ENCODE data around the gene GRIA1.

The GRIA1 gene

GRCh38 chr5:153613144-153613543, 122.7 kb downstream of the GRIA1 start:
- no peak for DNase-seq (ENCODE audit: low spot score)

GRCh38 chr5:153613672-153614071, 123.2 kb downstream of the GRIA1 start:
- DNase-seq (ENCODE audit: low spot score), result no peak

GRCh38 chr5:153617190-153617589, 126.7 kb downstream of the GRIA1 start:
- peak; percentile 22 for DNase-seq (ENCODE audit: low spot score)

DNA sequence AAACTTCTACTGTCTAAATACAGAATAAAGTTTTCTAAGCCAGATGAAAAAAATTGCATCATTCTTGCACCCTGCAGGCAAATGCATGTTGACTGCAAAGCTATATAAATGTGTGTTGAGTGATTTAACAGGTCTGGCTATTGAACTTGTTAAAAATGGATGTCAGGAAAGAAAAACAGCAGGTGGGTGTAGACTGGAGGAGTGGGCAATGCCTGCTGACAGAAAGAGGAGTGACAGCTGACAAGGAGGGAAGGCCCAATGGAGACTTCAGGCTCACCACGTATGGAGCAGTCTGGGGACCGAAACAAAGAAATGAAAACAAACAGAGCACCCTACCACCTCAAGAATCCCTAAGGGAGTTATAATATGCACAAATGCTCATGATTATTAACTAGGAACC, 127.8 kb downstream of the GRIA1 start:
- no peak for DNase-seq (ENCODE audit: low spot score)

DNA sequence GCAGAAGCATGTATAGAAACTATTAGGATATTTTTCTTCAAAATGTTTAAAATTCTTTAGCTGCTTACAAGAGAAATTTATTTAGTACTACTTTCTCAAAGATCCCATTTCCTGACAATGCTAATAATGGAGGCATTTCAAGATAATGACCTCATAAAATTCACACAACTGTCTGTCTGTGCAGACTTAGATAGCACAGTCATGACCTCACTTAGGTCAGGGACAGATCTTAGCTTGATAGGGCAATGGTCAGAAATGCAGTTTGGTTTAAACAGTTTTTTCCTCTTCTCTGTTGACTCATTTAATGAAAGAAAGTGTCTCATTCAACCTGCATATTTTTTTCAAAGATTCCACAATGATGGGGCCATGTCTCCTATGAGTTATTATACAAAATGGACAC, 128.4 kb downstream of the GRIA1 start:
- no peak for DNase-seq (ENCODE audit: low spot score)

DNA sequence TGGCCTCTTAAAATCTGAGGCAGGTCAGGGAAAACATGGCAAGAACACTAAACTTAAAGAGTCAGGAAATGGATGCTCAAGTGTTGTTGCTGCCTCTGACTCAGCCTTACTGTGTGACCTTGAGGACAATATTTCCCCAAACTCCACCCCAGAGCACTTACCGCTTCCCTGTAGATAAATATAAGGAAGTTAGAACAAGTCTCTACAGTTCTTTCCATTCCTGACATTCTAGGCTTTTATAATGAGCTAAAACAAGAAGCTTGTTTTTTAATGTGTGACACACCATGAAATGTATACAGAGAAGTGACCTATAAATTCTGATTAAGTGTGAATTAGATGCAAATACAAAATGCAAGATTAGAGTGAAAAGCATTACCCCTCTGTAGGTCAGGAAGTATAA, 129.3 kb downstream of the GRIA1 start:
- DNase-seq (ENCODE audit: low spot score), result no peak

DNA sequence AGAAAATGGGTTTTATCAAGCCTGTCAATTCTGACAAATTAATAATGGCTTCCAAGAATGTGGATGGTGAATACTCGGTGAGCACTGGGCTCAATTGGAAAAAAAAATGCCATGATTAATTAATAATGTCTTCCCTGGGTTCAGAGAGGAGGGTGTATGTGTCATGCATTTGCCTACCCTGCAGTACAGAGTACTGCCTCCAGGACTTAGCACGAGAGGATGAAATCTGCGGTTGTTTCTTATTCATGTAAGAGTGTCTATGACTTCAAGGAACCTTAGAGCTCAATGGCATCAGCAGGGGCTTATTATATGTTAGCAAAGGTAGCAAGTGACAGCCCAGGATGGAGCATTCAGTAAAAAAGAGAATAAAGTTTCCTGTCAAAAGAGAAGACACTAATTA, 132.7 kb downstream of the GRIA1 start:
- DNase-seq (ENCODE audit: low spot score), result no peak

GRCh38 chr5:153623751-153624450, 133.4 kb downstream of the GRIA1 start:
- DNase-seq (ENCODE audit: low spot score), result no peak

GRCh38 chr5:153624451-153624765, 133.9 kb downstream of the GRIA1 start:
- DNase-seq (ENCODE audit: low spot score), result no peak

GRCh38 chr5:153625826-153626354, 135.4 kb downstream of the GRIA1 start:
- no peak for DNase-seq (ENCODE audit: low spot score)

DNA sequence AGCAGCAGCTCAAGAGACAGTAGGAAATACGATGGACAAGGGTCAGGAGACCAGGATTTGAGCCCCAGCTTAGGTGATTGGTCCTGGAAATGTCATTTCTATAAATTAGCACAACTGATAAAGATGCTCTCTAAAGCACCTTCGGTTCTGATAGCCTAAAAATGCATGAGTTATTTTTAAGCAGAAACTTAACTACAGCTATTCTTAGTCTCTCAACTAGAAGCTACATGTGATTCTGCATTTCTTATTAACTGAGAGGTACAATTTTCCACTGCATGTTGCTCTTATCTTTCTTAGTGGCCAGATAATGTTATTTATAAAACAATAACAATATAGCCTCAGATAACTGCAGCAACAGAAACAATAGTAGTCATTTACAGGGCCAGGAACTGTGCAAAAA, 136.4 kb downstream of the GRIA1 start:
- no peak for DNase-seq (ENCODE audit: low spot score)

DNA sequence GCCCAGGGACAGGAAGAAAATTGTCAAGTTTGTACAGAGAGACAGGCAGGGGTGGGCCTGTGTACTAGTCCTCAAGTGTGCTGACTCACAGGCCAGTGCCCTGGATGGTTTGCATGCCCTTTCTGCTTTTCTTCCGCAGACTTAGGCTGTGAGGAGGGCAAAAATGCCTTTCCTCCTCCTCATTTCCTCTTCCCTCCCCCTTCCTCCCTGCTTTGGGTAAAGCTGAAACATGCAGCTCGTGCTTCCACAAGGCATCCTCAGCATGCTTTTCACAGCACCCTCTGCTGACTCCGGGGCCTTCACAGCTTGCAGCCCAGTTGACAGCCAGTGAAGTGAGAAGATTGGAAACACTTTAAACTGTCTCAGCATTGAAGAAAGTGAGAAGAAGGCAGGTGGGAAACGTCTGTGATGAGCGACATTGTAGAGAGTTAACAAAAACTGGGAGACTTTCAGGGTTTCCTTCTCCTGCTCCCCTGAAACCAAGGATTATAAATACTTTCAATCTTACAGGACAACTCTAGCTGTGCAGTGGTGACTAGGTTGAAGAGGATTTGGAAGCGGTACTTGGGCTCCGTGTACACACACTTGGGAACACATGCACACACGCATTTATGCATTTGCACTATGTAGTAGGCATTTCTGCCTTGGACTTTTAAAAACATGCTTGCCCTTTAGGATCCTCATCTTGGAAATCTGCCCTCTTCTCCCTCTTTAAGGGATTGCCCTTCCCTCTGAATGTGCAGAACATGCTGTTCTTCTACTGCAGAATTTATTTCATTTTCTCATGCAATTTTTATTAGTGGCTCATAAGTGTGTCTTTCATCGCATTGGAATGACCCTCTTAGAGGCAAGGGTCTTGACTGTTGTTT, 138.8 kb downstream of the GRIA1 start:
- DNase-seq (ENCODE audit: low spot score), result peak; percentile 58

DNA sequence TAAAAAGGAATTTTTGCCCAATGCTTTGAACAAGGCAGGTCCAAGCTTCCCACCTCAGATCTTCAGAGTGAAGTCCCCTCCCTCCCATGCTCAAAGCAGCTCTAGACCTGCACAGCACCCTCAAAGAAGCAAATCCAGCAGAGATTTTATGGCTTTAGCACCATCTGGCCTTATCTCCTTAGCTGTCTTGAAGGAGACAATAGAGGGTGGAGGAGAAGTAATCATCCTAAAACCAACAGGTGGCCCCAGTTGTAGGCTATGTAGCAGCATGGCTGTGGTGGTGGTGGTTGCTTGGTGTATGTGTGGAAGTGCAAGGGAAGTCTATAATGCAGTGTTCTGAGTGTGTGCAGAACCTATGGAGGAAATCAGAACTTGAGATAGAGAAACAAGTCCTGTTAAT, 140.1 kb downstream of the GRIA1 start:
- no peak for DNase-seq (ENCODE audit: low spot score)

- no peak for DNase-seq (ENCODE audit: low spot score)
These were observed 142.3 kb downstream of the GRIA1 start for GRCh38 chr5:153632748-153633290.

- no peak for DNase-seq (ENCODE audit: low spot score)
These were observed 146.4 kb downstream of the GRIA1 start for GRCh38 chr5:153636670-153637451.

- no peak for DNase-seq (ENCODE audit: low spot score)
These were observed 149.8 kb downstream of the GRIA1 start for GRCh38 chr5:153640293-153640692.

GRCh38 chr5:153641183-153641688, 150.8 kb downstream of the GRIA1 start:
- DNase-seq (ENCODE audit: low spot score), result no peak

DNA sequence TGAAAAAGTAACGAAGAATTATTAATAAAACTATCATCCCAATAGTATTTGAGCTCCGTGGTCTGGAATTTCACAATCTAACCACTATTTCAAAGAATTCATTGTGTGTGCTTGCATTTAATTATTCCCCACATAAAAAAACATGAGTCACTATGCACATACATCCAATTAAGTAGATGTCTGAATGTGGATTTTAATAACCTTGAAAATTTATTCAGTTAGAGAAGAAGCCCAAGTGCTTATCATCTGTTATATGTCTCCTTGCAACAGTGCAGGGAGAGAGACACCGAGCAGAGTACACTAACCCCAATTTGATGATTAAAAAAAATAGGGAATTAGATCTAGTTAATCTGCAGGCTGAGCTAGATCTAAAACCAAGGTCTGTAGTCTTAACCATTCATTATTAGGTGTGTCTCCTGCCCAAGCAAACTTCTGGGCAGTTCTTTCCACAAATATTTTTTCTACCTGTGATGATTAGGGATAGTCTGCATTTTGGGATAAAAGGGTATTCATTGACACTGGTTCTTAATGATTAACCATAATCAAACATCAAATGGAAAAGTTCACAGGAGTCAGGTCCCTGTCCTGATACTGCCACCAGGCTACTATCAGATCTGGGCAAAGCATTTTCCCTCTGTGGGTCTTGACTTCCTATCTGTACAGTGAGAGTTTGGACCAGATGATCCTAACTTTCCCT, 164.2 kb downstream of the GRIA1 start:
- no peak for DNase-seq (ENCODE audit: low spot score)

DNA sequence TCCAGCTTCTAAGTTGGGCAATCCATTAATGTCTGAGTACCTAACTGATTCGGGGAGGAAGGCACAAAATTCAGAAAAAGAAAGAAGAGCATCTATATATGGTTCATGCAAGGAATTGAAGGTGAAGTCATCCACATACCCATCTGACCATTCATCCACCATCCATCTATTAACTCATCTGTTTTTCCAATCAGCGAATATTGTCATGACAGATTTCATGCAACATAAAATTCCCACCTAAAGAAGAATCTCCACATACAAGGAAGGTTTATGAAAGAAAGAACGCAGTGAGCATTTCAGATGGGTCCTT, 164.7 kb downstream of the GRIA1 start:
- DNase-seq (ENCODE audit: low spot score), result no peak

- DNase-seq (ENCODE audit: low spot score), result no peak
These were observed 167.7 kb downstream of the GRIA1 start for GRCh38 chr5:153658149-153658548.

GRCh38 chr5:153658606-153659005, 168.1 kb downstream of the GRIA1 start:
- no peak for DNase-seq (ENCODE audit: low spot score)
